ENCODE measurements around the gene AGAP5.

AGAP5 gene

GRCh38 chr10:73629165-73629564 is 68.7 kb downstream of the AGAP5 start:
- in situ Hi-C loops (cut with HindIII; ENCODE audit: low sequenced_read_pairs): loop anchor here (10.0 kb wide), 1 partner anchor 94 kb away; no protein-coding TSS in a partner anchor

- in situ Hi-C loops (cut with HindIII; ENCODE audit: low sequenced_read_pairs): loop anchor here (10.0 kb wide), 1 partner anchor 94 kb away; no protein-coding TSS in a partner anchor
These were observed 69.5 kb downstream of the AGAP5 start for GRCh38 chr10:73628405-73628804.

GRCh38 chr10:73627300-73627699 is 70.6 kb downstream of the AGAP5 start:
- in situ Hi-C loops (cut with HindIII; ENCODE audit: low sequenced_read_pairs): loop anchor here (10.0 kb wide), 1 partner anchor 92 kb away; no protein-coding TSS in a partner anchor

GRCh38 chr10:73625884-73626752 is 71.8 kb downstream of the AGAP5 start:
- in situ Hi-C loops (cut with HindIII; ENCODE audit: low sequenced_read_pairs): loop anchor here (10.0 kb wide), 1 partner anchor 91 kb away; no protein-coding TSS in a partner anchor

- in situ Hi-C loops (cut with HindIII; ENCODE audit: low sequenced_read_pairs): loop anchor here (10.0 kb wide), 1 partner anchor 90 kb away; no protein-coding TSS in a partner anchor
These were observed 72.7 kb downstream of the AGAP5 start for GRCh38 chr10:73625004-73625883.

All from DLD1 (cell line).